NCI-H524 (cell line): ENCODE results near the gene LRRC23.

Source experiments
- DNase-seq, 2 experiments: peaks; one replicate each; lab custom pipeline; 2025; lab: John Stamatoyannopoulos, UW

The LRRC23 gene

GRCh38 chr12:6957151-6957701 lies 52.6 kb downstream of the LRRC23 start:
- no peak for DNase-seq

DNA sequence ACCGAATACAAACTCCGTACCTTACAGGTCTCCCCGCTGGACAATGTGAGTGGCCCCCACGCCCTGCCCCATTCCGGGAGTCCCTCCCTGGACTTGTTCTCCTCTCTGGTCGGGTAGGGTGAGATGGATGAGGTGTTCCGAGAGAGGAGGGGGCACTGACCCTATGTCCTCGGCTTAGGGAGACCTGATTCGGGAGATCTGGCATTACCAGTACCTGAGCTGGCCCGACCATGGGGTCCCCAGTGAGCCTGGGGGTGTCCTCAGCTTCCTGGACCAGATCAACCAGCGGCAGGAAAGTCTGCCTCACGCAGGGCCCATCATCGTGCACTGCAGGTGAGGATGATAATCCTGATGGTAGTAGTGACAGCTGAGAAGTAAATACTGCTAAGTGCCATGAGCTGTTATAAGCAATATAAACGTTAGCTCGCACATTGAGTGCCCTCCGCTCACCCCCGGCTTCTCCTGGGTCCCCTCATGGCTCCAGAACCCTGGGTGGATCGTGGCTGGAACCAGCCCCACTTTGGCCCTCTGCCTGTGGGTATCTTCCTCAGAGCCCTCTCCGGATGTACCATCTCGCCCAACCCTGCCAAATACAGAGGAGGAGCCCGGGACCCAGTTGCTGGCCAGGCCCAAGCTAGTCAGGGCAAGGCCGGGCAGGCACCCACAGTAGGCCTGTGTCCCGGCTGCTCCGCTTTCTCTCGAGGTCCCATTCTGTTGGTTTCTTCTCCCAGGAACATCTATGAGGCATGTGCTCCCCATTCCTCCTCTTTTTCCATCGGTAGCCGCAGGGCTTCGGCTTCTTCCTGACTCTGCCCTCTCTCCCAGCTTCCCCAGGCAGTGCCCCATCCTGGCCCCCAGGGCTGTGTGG lies 53.4 kb downstream of the LRRC23 start:
- no peak for DNase-seq

DNA sequence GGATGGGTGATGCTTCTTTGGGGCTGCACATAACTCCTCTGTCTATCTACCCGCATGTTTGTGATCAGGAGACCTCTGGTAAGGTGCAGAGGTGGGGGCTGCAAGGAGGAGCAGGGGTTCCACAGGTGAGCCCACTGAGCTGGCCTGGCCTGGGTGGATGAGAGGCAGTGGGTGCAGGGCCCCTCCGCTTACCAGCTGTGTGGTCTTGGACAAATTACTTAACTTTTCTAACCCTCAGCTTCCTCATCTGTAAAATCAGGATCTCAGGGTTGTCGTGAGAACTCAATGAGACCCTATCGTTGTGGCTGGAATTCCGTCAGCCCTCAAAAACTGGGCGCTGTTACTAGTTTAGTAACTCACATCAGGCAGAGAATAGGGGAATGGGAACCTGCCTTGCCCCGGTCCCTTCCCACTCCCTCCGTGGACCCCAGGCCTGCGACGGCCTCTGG lies 54.0 kb downstream of the LRRC23 start:
- no peak for DNase-seq

DNA sequence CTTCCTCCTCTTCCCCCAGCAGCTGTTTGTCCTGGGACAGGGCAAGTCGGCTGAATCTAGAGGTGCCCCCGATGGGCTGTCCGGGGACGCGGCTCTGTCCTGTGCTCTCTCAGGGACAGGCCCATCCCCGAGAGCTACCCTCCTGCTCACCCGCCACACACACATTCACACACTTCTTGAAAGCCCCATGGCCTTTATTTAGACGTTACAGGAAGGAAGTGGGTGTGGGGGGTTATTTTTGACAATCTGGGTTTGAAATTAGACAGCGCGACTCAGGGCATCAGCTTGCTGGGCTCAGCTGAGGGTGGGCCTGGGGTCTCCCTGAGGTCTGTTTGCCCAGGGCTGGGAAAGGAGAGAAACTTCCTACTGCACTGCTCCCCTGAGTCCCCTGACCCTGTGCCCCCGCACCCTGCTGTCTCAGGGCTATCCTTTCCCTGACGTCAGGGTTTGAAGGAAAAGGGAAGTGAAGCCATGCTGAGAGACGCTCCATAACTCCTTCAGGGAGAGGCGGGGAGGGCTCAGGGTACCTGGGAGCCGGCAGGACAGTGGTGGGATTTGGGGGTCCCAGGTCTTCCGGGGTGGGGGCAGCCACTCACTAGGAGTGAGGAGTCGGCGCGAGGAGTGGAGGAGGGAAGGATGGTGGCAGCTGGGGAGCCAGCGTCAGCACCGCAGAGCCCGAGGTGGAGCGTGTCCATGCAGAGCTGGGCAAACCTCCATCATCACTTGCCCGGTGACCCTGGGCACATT lies 54.6 kb downstream of the LRRC23 start:
- no peak for DNase-seq

- DNase-seq: no peak
Measured at GRCh38 chr12:6959805-6960592, 55.4 kb downstream of the LRRC23 start.

GRCh38 chr12:6960593-6961277 lies 56.1 kb downstream of the LRRC23 start:
- no peak for DNase-seq

- DNase-seq: no peak
Measured at GRCh38 chr12:6961278-6961694, 56.7 kb downstream of the LRRC23 start.

GRCh38 chr12:6961695-6962284 lies 57.2 kb downstream of the LRRC23 start:
- DNase-seq: peak; percentile 71 to 80

GRCh38 chr12:6962285-6963015 lies 57.8 kb downstream of the LRRC23 start:
- DNase-seq: no peak

GRCh38 chr12:6963016-6963731 lies 58.6 kb downstream of the LRRC23 start:
- DNase-seq: no peak
